ENCODE results near the gene PSTPIP1.
A peak's percentile ranks its signal among the peaks of the same experiment; 100 is the strongest.

Gene PSTPIP1

DNA sequence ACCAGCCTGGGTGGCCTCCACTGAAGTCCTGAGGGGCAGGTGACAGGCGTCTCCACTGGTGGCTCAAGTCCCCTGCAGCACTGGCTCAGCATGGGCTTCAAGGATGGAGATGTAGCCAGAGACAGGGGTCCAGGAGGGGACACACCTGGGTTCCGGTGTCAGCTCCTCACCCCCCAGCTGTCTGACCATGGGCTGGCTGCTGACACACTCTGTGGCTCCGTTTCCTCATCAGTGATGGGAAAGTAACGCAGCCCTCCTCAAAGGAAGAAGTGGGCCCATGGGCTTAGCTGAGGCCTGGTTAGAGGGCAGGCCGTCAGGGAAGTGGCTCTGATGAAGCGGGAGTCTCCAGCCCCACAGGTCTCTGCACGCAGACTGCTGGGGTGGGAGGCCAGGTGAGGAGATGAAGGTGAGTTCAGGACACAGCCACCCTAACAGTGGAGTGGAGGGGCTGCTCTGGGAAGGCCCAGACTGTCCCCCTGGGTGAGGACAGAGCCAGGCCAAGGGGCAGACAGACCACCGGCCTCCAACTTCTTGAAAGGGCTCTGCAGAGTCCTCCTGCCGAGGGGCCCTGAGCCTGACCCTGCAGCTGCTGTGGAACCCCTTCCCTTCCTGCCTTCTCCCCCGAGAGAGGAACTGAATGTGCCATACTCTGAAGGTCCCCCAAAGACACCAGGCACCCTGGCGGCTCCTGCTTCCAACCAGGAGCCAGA is 24.0 kb downstream of the PSTPIP1 start:
- no peak for DNase-seq (ENCODE audit: low read depth in 2 of 2)

DNA sequence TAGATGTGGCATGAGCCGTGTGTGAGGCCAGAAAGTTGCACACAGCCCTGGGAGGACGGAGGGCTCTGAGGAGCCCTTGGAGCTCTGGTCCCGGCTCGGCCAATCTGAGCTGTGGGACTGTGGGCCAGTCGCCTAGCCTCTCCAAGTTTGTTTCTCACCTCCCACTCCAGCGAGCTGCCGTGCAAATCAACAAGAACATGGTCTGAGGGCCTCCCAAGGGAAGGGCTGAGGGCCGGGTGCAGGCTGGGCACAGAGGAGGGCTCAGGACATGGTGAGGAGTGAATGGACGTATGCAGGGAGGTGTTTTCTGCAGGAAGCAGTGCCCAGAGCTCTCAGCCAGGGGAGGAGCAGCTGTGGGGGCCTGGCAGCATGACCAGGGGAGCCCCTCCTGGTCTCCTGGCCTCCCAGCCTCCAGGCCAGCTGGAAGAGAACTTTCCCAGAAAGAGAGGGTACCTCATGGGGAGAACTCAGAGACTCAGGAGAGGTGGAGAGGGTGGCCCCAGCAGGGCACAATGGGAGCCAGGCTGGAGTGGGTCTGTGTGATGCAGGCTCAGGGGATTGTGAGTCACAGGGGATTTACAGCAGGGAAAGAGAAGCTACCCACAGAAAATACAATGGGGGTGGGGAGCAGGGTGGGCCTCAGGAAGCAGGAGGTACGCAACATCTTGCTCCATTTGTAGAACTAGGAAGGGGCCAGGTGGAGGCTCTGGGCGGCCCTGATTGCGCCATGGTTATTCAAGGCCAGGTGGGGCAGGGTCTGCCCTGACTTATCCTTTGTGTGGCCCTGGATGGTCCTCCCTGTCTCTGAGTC is 24.8 kb downstream of the PSTPIP1 start:
- DNase-seq (ENCODE audit: low read depth in 2 of 2), result peak in 1 of 2 experiments; percentile 45

DNA sequence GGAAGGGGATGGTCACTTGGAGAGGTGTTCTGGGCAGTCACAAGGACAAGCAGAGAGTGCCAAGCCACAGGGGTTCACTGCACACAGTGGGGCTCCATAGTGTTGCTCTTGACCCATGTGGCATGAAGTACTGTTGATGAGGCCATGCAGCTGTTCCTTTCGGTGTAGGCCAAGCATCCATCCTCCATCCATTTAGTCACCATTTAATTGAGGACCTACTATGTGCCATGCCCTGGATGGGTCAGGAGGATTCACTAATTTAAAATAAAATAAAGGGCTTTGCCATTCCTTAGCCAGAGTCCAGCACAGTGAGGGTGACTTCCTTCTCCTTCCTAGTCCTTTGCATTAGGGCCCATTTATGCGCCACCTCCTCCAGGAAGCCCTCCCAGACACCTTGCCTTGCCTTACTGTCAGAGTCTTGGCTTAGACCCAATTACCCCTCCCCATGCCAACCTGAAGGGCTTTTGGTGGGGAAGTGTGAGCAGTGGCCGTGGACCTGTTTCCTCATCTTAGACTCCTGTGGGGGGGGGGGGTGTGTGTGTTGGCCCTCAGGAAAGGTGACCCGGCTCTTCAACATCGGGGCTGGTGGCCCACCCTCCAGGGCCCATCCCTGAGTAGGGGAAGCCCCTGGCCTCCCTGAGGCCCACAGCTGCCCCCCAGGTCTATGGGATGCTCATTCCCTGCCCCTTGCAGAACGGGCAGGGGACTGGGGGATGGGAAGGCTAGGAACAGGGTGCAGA is 25.6 kb downstream of the PSTPIP1 start:
- DNase-seq (ENCODE audit: low read depth in 2 of 2), result no peak

DNA sequence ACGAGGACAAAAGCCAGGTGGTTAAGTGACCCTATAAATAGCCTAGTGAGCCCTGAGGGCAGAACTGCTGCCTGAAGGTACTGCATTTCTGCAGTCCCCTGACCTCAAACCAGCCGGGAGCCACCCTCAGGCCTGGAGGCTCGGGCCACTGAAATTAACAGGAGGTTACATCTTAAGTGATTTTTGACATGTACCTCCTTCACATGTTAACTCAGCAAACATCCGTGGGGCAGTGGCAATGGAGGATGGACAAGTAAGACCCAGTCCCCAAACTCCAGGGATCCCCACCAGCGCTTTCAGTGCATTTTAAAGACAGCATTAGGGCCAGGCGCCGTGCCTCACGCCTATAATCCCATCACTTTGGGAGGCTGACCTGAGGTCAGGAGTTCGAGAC is 26.2 kb downstream of the PSTPIP1 start:
- no peak for DNase-seq (ENCODE audit: low read depth in 2 of 2)

DNA sequence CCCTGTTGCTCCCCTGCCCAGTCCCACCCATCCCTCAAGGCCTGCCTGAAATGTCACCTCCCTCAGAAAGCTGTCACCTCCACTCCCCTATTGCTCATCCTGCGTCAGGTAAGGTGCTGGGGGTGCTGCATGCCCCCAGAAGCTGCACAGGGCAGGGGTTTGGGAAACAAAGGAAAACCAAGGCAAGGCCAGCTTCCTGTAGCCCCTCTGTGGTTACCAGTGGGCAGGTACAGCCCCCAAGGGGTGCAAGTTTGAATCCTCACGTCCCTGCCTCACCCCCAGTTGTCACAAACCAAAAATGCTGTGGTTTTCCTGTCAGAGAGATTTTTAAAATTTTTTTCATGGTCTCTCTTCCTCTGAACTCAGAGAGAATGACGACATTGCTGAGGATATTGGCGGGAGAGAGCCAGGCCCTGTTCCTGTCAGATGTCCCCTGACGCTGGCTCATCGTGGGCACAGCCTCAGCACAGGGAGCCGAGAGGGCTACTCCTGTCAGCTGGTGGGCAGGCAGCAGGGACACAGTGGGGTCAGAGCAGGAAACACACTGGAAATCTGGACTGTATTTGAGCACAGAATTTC is 27.0 kb downstream of the PSTPIP1 start:
- peak in 1 of 2 experiments; percentile 42 for DNase-seq (ENCODE audit: low read depth in 2 of 2)

DNA sequence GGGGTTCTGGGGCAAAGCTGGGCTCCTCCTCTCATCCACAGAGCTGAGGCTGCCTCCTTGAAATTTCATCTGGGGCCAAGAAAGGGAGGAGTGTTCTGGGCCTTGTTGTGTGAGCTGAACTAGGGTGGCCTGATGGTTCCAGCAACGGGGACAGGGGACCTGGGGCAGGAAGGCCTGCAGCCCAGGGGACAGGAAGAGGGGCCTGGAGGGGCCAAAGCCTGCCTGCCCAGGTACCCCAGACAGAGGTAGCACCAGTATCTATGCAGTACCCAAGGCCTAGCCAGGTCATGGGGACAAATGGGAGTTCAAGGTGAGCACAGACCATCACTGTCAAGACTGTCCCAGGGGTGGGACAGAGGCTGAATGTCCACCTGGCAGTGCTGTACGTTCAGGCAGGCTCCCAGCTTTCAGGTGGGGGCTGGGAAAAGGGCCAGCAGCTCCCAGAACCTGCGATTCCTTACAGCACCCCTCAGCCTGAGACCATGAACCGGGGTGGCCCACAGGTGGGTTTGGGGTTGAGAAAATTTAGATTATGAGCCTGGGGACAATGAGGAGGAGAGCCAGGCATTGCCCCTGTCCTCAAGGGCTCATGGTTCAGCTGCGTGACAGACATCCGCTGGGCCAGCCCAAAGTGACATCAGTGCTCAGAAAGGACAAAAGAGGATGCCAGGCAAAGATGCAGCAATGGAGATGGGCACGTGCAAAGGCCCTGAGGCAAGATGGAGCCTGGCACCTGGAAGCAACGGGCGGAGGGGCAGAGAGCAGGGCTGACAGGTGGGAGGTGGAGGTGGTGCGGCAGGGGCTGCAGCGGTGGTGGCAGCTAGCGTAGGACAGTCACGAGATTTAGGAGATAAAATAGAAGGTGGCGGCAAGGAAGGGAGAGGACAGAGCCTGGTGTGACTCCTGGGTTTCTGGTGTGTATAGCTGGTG is 28.0 kb downstream of the PSTPIP1 start:
- no peak for DNase-seq (ENCODE audit: low read depth in 2 of 2)

DNA sequence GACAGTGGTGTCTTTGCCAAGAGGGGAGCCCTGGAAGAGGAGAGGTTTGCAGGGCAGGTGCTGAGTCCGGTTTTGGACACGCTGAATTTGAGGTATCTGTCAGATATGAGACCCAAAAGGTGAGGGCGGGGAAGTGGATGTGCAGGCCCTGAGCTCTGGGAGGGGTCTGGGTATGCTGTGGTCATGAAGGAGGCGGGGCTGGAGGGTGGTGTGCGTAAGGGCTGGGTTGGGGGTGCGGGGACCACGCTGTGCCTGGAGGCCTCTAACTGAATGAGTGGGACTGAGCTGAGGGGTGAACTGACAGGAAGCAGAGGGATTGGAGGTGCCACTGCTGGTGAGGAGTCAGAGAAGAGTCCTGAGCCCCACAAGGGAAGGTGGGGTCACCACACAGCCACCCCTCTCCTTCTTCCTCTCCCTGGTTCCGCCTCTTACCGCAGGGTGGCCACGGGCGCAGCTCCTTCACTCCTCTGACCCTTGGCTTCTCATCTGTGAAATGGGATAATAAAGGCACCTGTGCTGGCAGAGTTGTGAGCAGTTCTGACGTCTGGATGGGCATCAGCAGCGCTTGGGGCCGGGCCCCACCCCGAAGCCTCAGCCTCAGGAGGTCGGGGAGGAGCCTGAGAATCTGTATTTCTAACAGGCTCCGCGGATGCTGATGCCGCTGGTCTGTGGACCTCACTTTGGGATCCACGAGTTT is 28.8 kb downstream of the PSTPIP1 start:
- no peak for DNase-seq (ENCODE audit: low read depth in 2 of 2)

DNA sequence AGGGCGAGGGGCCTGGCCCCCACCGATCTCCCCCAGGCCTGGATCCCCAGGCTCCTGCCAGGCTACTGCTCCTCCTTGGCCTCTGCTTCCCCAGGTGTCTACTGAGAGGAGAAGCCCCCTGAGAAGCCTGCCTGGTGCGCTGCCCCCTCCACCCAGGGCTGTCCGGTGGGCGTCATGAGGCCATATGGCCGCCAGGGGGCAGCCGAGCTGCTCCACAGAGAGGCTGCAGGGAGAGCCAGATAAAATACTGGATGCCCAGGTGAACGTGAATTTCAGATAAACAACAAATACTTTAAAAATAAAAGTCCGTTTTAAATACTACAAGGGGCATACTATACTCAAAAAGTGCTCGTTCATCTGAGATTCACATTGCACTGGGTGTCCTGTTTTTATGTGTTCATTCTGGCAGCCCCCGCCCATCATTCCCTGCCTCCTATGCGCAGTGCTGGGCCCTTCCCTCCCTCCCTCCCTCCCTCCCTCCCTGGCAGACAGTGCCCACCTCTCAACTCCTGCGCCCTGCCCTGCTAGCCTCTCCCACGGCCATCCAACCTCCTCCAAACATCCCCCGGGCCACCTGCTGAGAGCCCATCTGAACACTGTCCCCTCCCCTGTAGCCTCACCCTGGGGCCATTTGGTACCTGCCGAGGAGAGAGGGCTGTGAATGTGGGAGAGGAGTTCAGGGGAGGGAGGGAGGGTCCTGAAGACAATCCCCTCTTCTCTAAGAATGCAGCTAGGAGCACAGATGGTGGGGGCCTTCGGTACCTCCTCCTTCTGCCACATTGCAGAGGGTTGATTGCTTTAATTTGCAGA is 29.6 kb downstream of the PSTPIP1 start:
- DNase-seq (ENCODE audit: low read depth in 2 of 2), result peak in 1 of 2 experiments; percentile 62

DNA sequence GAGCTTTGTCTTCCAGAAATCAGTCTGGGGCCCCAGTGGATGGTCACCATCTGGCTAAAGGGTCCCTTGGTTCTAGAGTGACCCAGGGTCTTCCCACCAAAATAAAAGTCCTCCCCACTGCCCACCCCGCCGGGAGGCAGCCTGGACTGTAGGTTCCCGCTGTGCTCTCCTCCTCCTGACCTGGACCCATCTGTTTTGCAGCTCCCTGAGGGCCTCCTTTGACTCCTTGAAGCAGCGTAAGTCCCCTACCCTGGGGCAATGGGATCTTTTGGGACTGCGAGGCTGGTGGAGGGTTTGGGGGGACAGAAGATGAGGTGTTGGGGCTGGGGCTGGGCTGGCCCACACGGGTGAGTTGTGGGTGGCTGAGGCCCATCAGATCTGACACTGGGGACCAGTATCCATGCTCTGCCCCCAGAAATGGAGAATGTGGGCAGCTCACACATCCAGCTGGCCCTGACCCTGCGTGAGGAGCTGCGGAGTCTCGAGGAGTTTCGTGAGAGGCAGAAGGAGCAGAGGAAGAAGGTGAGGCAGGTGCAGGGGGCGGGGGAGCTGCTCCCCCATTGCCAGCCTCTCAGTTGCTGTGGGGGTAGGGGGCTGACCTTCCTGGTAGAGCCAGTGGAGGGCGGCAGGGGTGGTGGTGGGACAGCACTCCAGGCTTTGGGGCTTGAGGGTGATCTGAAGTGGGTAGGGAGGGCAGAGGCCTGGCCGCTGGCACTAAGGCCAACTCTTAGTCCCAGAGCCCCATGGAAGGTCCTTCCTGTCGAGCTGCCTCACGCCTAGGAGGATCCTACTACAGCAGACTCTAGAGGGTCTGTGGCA is 30.4 kb downstream of the PSTPIP1 start:
- DNase-seq (ENCODE audit: low read depth in 2 of 2), result no peak

DNA sequence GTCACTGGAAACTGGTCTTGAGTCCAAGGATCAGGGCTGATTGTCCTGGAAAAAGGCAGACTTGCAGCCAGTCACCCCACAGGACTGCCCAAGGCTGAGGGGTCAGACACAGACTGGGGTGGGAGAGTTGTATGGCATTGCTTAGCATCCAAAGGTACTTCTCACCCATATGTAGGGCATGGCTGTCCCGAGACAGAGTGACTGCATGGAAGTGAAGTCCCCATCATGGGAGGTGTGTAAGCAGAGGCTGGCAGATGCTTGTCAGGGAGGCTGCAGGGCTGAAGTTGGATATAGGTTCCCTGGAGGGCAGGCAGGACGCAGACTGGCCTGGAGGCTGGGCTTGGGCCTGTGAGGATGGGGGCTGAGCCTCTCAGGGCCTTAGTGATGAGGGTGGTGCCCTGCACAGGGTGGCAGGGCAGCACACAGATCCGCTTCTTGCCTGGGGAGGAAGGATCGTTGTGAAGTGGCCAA is 31.1 kb downstream of the PSTPIP1 start:
- no peak for DNase-seq (ENCODE audit: low read depth in 2 of 2)

DNA sequence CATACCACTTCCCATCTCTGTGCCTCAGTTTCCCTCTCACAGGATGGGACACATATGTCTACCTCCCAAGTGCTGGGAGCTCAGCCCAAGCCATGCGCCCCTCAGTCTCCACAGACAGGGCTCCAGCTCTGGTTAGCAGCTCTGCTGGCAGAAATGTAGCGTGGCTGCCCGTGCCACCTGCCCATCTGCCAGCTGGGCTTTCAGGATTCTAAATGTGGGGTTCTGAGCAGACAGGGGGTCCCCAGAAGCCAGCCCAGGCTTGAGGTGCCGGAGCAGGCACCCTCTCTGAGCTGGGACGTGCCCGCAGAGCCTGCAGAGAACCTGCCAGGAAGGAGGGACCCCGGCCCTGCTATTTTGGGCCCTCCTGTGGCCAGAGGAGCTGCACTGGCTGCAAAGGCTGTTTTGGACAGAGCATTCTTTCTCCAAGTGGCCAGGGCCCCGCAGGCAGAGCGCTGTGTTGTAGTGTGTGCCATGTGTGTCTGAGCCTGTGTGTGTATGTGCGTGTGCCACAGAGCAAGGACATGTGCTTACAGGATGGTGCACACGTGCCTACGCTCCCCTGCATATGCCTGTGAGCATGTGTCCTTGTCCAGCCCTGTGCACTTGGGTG is 31.7 kb downstream of the PSTPIP1 start:
- no peak for DNase-seq (ENCODE audit: low read depth in 2 of 2)

DNA sequence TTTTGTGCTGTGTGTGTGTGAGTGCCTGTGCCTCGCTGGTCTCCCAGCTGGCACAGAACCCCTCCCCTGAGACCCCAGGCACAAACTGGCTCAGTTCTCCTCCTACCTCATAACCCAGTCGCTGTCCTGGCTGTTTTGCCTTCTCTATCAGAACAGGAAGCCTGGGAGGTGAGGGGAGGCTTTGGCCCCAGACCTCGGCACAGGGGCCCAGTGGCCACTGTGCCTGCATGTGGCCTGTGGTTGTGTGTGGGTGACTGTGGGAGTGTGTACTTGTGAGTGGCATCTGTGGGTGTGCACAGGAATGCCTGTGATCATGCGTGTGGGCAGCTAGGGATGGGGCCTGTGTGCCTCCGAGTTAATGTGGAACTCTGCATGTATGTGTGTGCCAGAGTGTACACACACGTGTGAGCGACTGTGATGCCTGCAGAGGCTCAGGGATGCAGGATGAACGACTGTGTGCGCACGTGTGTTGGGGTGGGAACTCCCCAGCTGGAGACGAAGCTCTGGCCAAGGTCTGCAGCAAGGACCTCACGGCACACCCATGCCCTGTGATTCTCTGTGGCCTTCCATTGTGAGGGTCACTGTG is 32.3 kb downstream of the PSTPIP1 start:
- DNase-seq (ENCODE audit: low read depth in 2 of 2), result no peak

DNA sequence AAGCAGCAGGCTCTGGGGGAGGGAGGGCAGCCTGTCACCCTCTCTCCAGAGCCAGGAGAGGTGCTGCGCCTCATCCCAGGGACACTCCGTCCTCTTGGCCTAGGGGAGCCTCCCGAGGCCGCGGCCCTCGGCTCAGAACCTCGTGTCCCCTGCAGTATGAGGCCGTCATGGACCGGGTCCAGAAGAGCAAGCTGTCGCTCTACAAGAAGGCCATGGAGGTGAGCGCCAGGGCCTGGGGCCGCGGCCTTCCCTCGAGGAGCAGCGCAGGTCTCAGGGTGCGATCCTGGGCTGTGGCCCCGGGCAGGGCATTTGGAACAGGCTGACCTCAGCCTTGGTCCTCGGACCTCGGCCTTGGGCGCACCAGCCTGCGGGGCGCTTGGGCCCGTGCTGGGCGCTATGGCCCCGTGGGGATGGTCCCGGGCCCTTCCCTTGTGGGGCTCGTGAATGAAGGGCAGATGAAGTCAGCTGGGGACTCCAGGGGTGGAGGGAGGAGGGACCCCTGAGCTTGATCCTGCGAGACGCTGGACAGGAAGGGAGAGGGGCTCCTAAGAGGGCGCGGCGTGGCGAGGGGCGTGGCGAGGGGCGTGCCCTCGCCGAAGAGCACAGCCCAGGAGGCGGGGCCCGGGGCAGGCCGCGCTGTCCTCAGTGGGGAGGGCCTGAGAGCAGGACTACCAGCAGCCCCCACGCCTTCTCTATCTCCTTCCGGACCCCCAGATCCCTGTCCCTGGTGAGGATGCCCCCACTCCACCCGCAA is 32.9 kb downstream of the PSTPIP1 start:
- no peak for DNase-seq (ENCODE audit: low read depth in 2 of 2)

DNA sequence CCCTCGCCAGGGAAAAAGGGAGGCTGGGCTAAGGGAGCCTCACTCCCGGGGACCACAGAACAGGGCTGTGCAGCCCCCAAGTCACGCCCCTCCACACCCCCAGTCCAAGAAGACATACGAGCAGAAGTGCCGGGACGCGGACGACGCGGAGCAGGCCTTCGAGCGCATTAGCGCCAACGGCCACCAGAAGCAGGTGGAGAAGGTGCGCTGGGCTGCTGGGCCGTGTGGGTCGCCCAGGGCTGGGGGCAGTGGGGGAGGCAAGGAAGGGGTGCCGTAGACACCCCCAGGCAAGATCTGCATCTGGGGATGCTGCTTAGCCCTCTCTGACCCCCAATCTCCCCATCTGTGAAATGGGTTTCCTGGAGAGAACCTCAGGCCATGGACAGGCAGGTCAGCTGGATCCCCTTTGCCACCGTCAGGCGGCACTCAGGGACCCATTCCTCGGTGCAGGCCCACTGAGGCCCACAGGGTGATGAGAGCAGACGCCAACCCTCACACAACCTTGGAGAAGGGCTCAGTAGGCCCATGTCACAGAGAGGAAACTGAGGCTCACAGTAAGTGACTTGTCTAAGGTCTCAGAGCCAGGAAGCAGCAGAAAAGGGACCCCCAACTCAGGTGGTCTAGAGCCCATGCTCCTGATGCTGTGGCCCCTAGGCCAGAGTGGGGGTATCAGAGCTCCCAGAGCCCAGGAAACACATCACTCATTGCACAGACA is 33.7 kb downstream of the PSTPIP1 start:
- DNase-seq (ENCODE audit: low read depth in 2 of 2), result no peak

DNA sequence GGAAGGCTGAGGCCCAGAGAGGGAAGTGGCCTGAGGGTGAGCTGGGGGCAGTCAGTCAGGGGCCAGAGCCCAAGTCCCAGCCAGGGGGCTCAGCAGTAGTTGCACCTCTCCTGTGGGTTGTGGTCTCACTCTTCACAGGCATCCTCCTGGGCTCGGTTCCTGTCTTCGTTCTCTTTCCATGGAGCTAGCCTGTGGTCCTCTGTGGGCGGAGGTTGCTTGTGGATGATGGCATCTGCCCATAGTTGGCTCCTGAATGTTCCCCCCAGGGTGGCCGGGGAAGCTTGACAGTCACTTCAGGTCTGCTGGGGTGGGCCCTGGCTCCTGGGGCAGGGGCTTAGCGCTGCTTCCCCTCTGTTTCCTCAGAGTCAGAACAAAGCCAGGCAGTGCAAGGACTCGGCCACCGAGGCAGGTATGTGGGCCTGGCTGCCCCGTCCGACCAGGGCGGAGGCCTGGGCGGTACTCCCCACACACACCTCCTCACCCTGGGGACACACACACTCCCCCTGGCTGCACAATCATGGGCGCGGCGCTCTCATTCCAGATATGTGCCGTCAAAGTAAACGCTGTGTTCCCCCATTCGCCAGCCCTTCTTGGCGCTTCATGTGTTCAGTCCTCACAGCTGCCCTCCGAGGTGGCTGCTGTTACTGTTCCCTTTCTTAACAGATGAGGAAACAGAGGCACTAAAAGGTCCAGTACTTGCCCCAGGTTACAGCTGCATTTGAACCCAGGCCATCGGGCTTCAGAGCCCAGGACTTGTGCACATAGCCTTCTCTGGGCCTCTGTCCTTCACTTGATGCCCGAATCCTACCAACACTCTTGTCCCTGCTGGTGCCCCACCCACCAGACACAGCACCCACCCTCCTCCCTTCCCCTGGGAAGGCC is 34.5 kb downstream of the PSTPIP1 start:
- no peak for DNase-seq (ENCODE audit: low read depth in 2 of 2)
